K562 (cell line): ENCODE data around the gene PRKAR1A. TPM values are rescaled to one million over a fixed set of nuclear protein-coding genes. Genes with fewer than 3 reads are reported as not detected.

Experiments used
- ATAC-seq: fragments of 200-7000 bp; cut with Tn5 transposase; 3 replicates; pipeline ENCODE4 v1.9.1; 2020; ENCODE audit warnings: moderate library complexity
- BruUV-seq: library from RNA; stranded (reverse); fragments of 400-500 nt; replicated peaks from 2 replicates; lab custom pipeline; 2021; lab: Mats Ljungman, UMichigan
- CTCF ChIA-PET: fragments of 300-600 bp; formaldehyde crosslinking; extraction: SDS; loops from one replicate; lab custom pipeline; 2021; ENCODE audit warnings: low intra/inter-chr PET ratio; lab: Yijun Ruan, JAX
- POLR2A ChIA-PET: fragments of 300-600, 350-650 bp; sonication (Branson Sonifier 250); formaldehyde crosslinking; extraction: SDS; loops from one replicate; lab custom pipeline; 2021; ENCODE audit warnings: antibody characterized with exemption, inconsistent platforms; lab: Yijun Ruan, JAX
- DNase-seq, 4 experiments: peaks; one replicate each; pipeline versions ENCODE4 v3.0.0 to v3.0.0-alpha.2; 2011 to 2018; ENCODE audit warnings: low spot score in 3 of 4, mixed read lengths in 3 of 4; ENCODE audit errors: extremely low read depth in 1 of 4
- FAIRE-seq: peaks from 2 replicates; lab custom pipeline; 2011; peaks lifted over from hg19 to GRCh38; lab: Jason Lieb, UNC
- H2AFZ ChIP-seq: 2 replicates; pipeline ENCODE4 v1.6.0; 2011; ENCODE audit warnings: low read depth, low read length, control low read depth, inconsistent platforms
- H3K27ac ChIP-seq: fragments of 200-600 bp; 3 replicates; pipeline ENCODE4 v1.8.0; 2011; ENCODE audit warnings: low read depth, mild to moderate bottlenecking, control low read depth, inconsistent platforms, low read length, moderate library complexity, mixed read lengths; ENCODE audit errors: extremely low read depth
- H3K27me3 ChIP-seq, 2 experiments: fragments of 300-600 bp in 1 of 2; 2 replicates in 1 of 2; 3 replicates in 1 of 2; pipeline versions ENCODE4 v1.6.0 to v1.8.0; 2011; ENCODE audit warnings: inconsistent platforms in 2 of 2, low read length in 2 of 2, mild to moderate bottlenecking in 1 of 2, mixed read lengths in 1 of 2, moderate library complexity in 1 of 2; ENCODE audit not compliant: control insufficient read depth in 2 of 2, insufficient read depth in 2 of 2
- H3K36me3 ChIP-seq: fragments of 300-600 bp; 3 replicates; pipeline ENCODE4 v1.8.0; 2011; ENCODE audit warnings: mild to moderate bottlenecking, low read length, inconsistent platforms; ENCODE audit not compliant: control insufficient read depth, insufficient read depth
- H3K4me1 ChIP-seq, 2 experiments: fragments of 200-600 bp in 1 of 2; replicated peaks in 1 of 2; 2 replicates in 1 of 2; 3 replicates in 1 of 2; pipeline versions ENCODE4 v1.5.1 to v1.8.0; 2011; ENCODE audit warnings: inconsistent platforms in 2 of 2, low read length in 2 of 2, mild to moderate bottlenecking in 1 of 2, mixed read lengths in 1 of 2, moderate library complexity in 1 of 2; ENCODE audit not compliant: control insufficient read depth in 2 of 2, insufficient read depth in 2 of 2
- H3K4me2 ChIP-seq: 2 replicates; pipeline ENCODE4 v1.6.1; 2011; ENCODE audit warnings: low read length, control low read depth, inconsistent platforms, mixed read lengths; ENCODE audit not compliant: insufficient read depth
- H3K4me3 ChIP-seq: fragments of 200-600 bp; sonication (generic), shearing (Covaris generic); 2 replicates; pipeline ENCODE4 v1.5.1; 2016; ENCODE audit warnings: control low read depth, inconsistent platforms
- H3K79me2 ChIP-seq: fragments of 200-600 bp; 3 replicates; pipeline ENCODE4 v1.8.0; 2011; ENCODE audit warnings: low read length, inconsistent platforms; ENCODE audit not compliant: control insufficient read depth, insufficient read depth
- H3K9ac ChIP-seq, 2 experiments: 2 replicates each; pipeline versions ENCODE4 v1.6.0 to v1.6.1; 2011; ENCODE audit warnings: low read depth in 2 of 2, low read length in 2 of 2, control low read depth in 1 of 2, inconsistent platforms in 1 of 2, mild to moderate bottlenecking in 1 of 2, mixed read lengths in 1 of 2; ENCODE audit not compliant: insufficient read depth in 1 of 2
- H3K9me1 ChIP-seq: one replicate; pipeline ENCODE4 v1.6.0; 2011; ENCODE audit warnings: inconsistent platforms, mild to moderate bottlenecking, low read length, moderate library complexity; ENCODE audit not compliant: control insufficient read depth, insufficient read depth
- H3K9me3 ChIP-seq: replicated peaks from 2 replicates; pipeline ENCODE4 v1.5.1; 2011; ENCODE audit warnings: low read depth, low read length, inconsistent platforms; ENCODE audit not compliant: control insufficient read depth, insufficient read depth
- H4K20me1 ChIP-seq: replicated peaks from 2 replicates; pipeline ENCODE4 v1.6.1; 2011; ENCODE audit warnings: low read length, inconsistent platforms, mixed read lengths; ENCODE audit not compliant: control insufficient read depth, insufficient read depth
- BRF2 ChIP-seq: IDR thresholded peaks from 3 replicates; pipeline ENCODE4 v1.6.1; 2011; ENCODE audit warnings: borderline replicate concordance, mild to moderate bottlenecking; ENCODE audit not compliant: insufficient read length, insufficient read depth
- ESRRA ChIP-seq: fragments of 450-650 bp; IDR thresholded peaks from 2 replicates; pipeline ENCODE4 v1.6.1; 2014; ENCODE audit warnings: low read depth, mild to moderate bottlenecking, moderate library complexity, borderline replicate concordance
- ETV6 ChIP-seq, 3 experiments: fragments of 150-350 bp in 1 of 3; sonication (generic) in 1 of 3; formaldehyde crosslinking in 1 of 3; IDR thresholded peaks; 2 replicates each; pipeline versions ENCODE4 v1.6.1 to v1.8.0; 2014 to 2022; ENCODE audit warnings: borderline replicate concordance in 2 of 3, low read depth in 2 of 3, antibody characterized with exemption in 1 of 3, low read length in 1 of 3, mild to moderate bottlenecking in 1 of 3, missing genetic modification reagents in 1 of 3
- NFIC ChIP-seq: fragments of 450-650 bp; IDR thresholded peaks from 2 replicates; pipeline ENCODE4 v1.6.1; 2017; ENCODE audit warnings: mild to moderate bottlenecking, inconsistent platforms
- NFRKB ChIP-seq: fragments of 450-650 bp; IDR thresholded peaks from 2 replicates; pipeline ENCODE4 v1.6.1; 2016; ENCODE audit warnings: low read depth
- NR2C1 ChIP-seq, 2 experiments: fragments of 450-650 bp; IDR thresholded peaks; 2 replicates each; pipeline ENCODE4 v1.6.1; 2017; ENCODE audit warnings: mild to moderate bottlenecking in 2 of 2, antibody characterized with exemption in 1 of 2, inconsistent platforms in 1 of 2, missing compliant biosample characterization in 1 of 2, missing genetic modification characterization in 1 of 2
- NR2C2 ChIP-seq, 2 experiments: fragments of 200-800 bp in 1 of 2; sonication (Bioruptor generic) in 1 of 2; sonication (generic) in 1 of 2; formaldehyde crosslinking in 1 of 2; IDR thresholded peaks; 2 replicates each; pipeline versions ENCODE4 v1.6.1 to v1.8.0; 2016 to 2022; ENCODE audit warnings: mild to moderate bottlenecking in 1 of 2, missing compliant biosample characterization in 1 of 2, missing genetic modification characterization in 1 of 2, missing genetic modification reagents in 1 of 2
- SPI1 ChIP-seq: IDR thresholded peaks from 2 replicates; pipeline ENCODE4 v1.6.1; 2011; ENCODE audit warnings: low read depth, low read length, control low read depth, borderline replicate concordance
- ZNF449 ChIP-seq: fragments of 250-450 bp; sonication (Bioruptor Pico); IDR thresholded peaks from 2 replicates; pipeline ENCODE4 v1.8.0; 2022; ENCODE audit warnings: moderate library complexity, mild to moderate bottlenecking, inconsistent platforms
- WGBS: fragments of 100-300 bp; shearing (Covaris generic); methylation state at CpG from one replicate; pipeline ENCODE4 v1.1.6; 2016; ENCODE audit warnings: low coverage, mixed read lengths; ENCODE audit not compliant: insufficient coverage; ENCODE audit errors: missing lambda C conversion rate; 5-methylcytosine and 5-hydroxymethylcytosine counted together
- in situ Hi-C: fragments of 300-500 bp; cut with MboI; formaldehyde crosslinking; loops from 4 replicates; pipeline ENCODE4 v1.15.0; 2018; ENCODE audit warnings: inconsistent platforms, mixed read lengths
- intact Hi-C: fragments of 100-400 bp; cut with micrococcal nuclease; formaldehyde crosslinking; loops from 2 replicates; pipeline ENCODE4 v1.14.2; 2022
- polyA plus RNA-seq, 8 experiments: library from polyadenylated mRNA; depleted of rRNA in 4 of 8; stranded (reverse) in 5 of 8; unstranded in 3 of 8; fragments of >200 nt; fragmentation: Nextera tagmentation in 2 of 8; fragmentation: Illumina TruSeq in 1 of 8; extraction: Ambion mirVana in 2 of 8; extraction: Trizol in 1 of 8; gene quantifications; 2 replicates each; pipeline versions ENCODE4 v1.2.1 to v1.2.3, GENCODE V29; 2011 to 2014; ENCODE audit warnings: inconsistent platforms in 1 of 8, missing spikeins in 1 of 8
- total RNA-seq, 7 experiments: library from RNA; depleted of rRNA in 6 of 7; stranded (reverse); fragments of >200 nt in 6 of 7; fragmentation: Illumina TruSeq in 2 of 7; extraction: Trizol in 2 of 7; gene quantifications; 2 replicates each; pipeline versions ENCODE4 v1.2.1 to v1.2.3, GENCODE V29; 2011 to 2021; ENCODE audit warnings: low replicate concordance in 1 of 7

Gene PRKAR1A
- total and polyA plus RNA-seq, 9 of the 15 experiments (the other 6 are each of a cell fraction or from before 2014, with no cell fraction given) = 15.0 to 95.6 (median 67.5) TPM

- H2AFZ ChIP-seq = no peak overlapping the region
- no peaks in the 10 kb centered on the region for H3K79me2 ChIP-seq
- WGBS = 16% methylated on average over 10 of the region's 12 CpGs
- no peaks in the 10 kb centered on the region for H3K9me3 ChIP-seq
- intact Hi-C loops = no loop called here
- no peaks in the 10 kb centered on the region for H3K36me3 ChIP-seq
- CTCF ChIA-PET = no interaction called here
- H3K9me1 ChIP-seq = no peaks in the 10 kb centered on the region
- BruUV-seq = no TSS peak
- no peak overlapping the region for H3K4me2 ChIP-seq
- H3K27ac ChIP-seq = no peak overlapping the region
- H3K9ac ChIP-seq = no peak overlapping the region; a peak in 1 of 4 replicates
- POLR2A ChIA-PET = interaction anchor here (0.6 kb wide), 1 partner anchor 20 kb away, joined by 3 read pairs; no protein-coding TSS in a partner anchor
- H3K4me1 ChIP-seq = no peaks in the 10 kb centered on the region; a peak in 1 of 5 replicates
- peaks cover 7 to 15% of the 10 kb centered on the region in 2 experiments; a peak in 4 of 5 replicates for H3K27me3 ChIP-seq
- no peak overlapping the region for H3K4me3 ChIP-seq
- ATAC-seq (no peak), FAIRE-seq (no peak), DNase-seq (peak in 1 of 4 experiments; percentile 14)
- no peaks in the 10 kb centered on the region for H4K20me1 ChIP-seq
- TF ChIP-seq ETV6 (IDR thresholded peaks at IDR 0.05; ENCODE audit: borderline replicate concordance in 1 of 2, low read depth in 2 of 2, low read length in 1 of 2) = peak in 1 of 2 experiments; percentile 60; a peak in 1 of 4 replicates
- TF ChIP-seq ETV6 (CRISPR knock-in tag; IDR thresholded peaks at IDR 0.05; ENCODE audit: borderline replicate concordance) = no peak
- 0 out of 2 replicates have a peak, but pooled peaks have one; percentile 27 for TF ChIP-seq ZNF449
- peak; percentile 87; the same call in 1 of the 2 replicates for TF ChIP-seq SPI1
- TF ChIP-seq NR2C2 (CRISPR knock-in tag; IDR thresholded peaks at IDR 0.05) = no peak
- TF ChIP-seq NR2C2 (tag; IDR thresholded peaks at IDR 0.05) = peak; percentile 76
- TF ChIP-seq NFIC = peak; percentile 67
- TF ChIP-seq NR2C1 (IDR thresholded peaks at IDR 0.05) = no peak
- 0 out of 2 replicates have a peak, but pooled peaks have one; percentile 25 for TF ChIP-seq NR2C1 (tag; IDR thresholded peaks at IDR 0.05)
- no peak for TF ChIP-seq NFRKB
- TF ChIP-seq BRF2 = no peak
- peak; percentile 89 for TF ChIP-seq ESRRA
- in situ Hi-C loops = no loop called here
Measured at GRCh38 chr17:68491381-68492231, 20.6 kb upstream of the PRKAR1A start.
